GM15510 (cell line): ENCODE results near the gene POMGNT1.

Experiments used
- POLR2A ChIP-seq: IDR thresholded peaks from 3 replicates; pipeline ENCODE4 v1.6.1; 2011; ENCODE audit warnings: borderline replicate concordance; ENCODE audit not compliant: insufficient read length; ENCODE audit errors: extremely low read depth

The POMGNT1 gene

GRCh38 chr1:46197964-46198811 is at the start of gene POMGNT1:
Gene POMGNT1 (minus strand): TSS chr1:46198434. CDS start chr1:46197821, 613 bp downstream.
- peak; percentile 79 for TF ChIP-seq POLR2A

GRCh38 chr1:46247436-46248121 is 49.3 kb upstream of the POMGNT1 start, which contains the start of gene RAD54L:
Gene RAD54L (plus strand): TSS chr1:46247763. CDS start chr1:46248406, 643 bp downstream.
- peak; percentile 70 for TF ChIP-seq POLR2A

DNA sequence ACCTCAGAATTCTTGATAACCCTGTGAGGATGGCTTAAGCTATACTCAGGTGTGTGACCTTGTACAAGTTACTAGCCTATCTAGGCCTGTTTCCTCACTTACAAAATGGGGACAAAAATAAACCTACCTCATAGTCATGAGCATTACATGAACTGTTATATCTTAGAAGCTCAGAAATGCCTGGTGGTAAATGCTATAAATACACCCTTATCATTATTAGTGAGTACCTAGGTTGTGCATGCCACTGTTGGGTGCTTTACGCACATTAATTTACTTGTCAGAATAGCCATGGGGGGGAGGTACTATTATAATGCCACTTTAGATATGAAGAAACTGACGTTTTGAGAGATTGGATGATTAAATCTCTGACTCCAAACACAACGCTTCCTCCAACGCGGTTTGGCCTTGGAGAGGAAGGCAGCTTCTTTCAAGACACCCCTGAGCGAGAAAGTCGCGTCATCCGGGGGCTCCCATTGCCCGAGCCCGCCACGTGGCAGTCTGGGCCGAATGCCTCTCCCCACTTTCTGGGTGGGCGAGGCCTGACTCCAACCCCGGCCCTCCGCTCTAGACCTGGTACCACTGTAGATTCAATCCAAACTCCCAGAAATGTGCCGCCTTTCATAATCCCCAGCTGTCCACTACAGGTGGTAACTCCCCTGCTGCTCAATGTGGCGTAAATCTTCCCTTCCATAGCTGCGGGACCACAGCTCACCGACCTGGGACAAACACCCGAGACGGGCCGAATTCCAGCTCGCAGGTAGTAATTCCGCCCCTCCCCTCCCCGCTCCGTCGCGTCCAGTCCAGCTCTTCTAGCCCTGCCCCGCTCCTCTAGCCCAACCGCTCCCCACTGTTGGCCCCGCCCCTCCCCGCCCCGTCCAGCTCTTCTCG is 48.6 kb upstream of the POMGNT1 start:
- TF ChIP-seq POLR2A = no peak

- TF ChIP-seq POLR2A = no peak
Observed at GRCh38 chr1:46244656-46245371, 46.6 kb upstream of the POMGNT1 start.

GRCh38 chr1:46242918-46243317 is 44.7 kb upstream of the POMGNT1 start:
- no peak for TF ChIP-seq POLR2A

DNA sequence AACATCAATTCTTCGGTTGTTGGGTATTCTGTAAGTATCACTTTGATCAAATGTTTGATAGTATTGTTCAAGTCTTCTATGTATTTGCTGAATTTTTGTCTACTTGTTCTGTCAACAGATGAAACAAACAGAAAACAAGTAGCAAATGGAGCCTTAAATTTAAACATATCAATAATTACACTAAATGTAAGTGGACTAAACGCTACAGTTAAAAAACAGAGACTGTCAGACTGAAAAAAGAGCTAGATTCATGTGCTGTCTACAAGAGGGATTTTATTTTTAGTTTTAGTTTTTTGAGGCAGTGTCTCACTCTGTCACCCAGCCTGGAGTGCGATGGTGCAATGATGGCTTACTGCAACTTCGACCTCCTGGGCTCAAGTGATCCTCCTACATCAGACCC is 38.6 kb upstream of the POMGNT1 start:
- TF ChIP-seq POLR2A = no peak

DNA sequence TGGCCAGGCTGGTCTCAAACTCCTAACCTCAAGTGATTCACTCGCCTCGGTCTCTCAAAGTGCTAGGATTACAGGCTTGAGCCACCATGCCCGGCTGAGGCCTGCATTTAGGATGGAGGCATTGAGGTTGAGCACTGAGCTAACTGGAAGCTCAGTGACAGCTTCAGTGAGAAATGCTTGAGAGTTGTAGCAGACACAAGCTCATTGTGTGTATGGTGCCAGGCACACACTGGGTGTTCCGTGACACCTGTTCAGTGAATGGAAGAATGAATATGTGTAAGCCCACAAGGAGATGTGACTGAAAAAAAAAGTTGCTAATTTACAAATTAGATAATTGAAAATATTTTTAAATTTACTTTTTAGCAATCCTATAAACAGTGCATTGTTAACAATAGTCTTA is 26.7 kb upstream of the POMGNT1 start:
- TF ChIP-seq POLR2A = no peak

DNA sequence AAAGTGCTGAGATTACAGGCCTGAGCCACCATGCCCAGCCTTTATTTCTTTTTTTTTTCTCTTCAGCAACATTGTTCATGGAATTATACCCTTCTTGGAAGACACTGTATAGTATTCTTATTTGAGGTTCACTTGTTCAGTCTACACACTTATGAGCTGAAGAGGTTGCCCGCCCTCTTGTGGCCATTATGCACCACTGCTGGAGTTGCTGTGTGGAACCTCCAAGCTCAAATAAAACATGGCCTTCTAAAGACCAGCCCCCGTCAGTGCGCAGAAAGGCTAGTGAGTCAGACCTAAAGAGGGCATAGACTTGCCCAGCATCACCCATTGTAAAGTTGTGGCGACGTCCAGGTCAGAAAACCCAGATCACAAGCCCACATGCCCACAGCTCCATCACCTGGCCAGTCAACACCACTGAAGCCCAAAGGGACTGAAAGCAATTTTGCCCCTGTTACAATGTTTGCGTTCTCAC is 25.3 kb upstream of the POMGNT1 start:
- no peak for TF ChIP-seq POLR2A

GRCh38 chr1:46221749-46222148 is 23.5 kb upstream of the POMGNT1 start:
- no peak for TF ChIP-seq POLR2A

- TF ChIP-seq POLR2A = no peak
Observed at GRCh38 chr1:46220808-46221207, 22.6 kb upstream of the POMGNT1 start.

DNA sequence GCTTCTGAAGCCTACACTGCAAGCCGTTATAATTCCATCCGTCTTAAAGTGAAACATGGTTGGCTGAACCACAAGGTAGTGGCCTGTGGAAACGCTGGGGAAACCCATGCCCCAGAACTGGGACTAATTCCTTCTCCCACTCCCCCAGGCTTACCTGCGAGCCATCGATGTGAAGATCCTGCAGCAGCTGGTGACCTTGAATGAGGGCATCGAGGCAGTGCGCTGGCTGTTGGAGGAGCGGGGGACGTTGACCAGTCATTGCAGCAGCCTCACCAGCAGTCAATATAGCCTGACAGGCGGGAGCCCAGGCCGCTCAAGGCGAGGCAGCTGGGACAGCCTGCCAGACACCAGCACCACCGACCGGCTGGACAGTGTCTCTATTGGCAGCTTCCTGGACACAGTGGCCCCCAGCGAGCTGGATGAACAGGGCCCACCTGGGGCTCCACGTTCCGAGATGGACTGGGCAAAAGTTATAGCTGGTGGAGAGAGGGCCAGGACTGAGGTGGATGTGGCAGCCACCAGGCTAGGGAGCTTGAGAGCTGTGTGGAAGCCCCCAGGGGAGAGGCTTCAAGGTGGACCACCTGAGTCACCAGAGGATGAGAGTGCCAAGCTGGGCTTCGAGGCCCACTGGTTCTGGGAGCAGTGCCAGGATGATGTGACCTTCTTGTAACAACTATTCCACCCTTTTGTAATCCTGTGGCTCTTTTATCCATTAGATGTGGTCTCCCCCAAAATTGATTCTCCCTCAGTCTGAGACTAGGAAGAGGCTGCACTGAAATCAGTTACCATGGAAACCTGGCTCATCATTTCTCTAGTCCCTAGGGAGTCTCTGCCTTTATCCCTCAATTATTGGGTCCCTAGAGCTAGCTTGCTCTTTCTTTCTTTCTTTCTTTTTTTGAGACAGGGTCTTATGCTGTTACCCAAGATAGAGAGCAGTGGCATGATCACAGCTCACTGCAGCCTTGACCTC is 21.6 kb upstream of the POMGNT1 start:
- TF ChIP-seq POLR2A = no peak

GRCh38 chr1:46218443-46218842 is 20.2 kb upstream of the POMGNT1 start:
- no peak for TF ChIP-seq POLR2A

DNA sequence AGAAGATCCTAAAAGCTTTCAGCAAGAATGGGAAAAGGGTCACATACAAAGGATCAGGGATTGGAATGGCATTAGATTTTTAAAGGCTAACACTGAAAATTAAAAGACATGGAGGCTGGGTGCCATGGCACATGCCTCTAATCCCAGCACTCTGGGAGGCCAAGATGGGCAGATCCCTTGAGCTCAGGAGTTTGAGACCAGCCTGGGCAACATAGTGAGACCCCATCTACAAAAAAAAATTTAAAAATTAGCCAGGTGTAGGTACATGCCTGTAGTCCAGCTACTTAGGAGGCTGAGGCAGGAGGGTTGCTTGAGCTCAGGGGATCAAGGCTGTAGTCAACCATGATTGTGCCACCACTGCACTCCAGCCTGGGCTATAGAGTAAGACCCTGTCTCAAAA is 17.3 kb upstream of the POMGNT1 start:
- no peak for TF ChIP-seq POLR2A
